Ectodermal cell (in vitro differentiated cells): ENCODE measurements around the gene DPPA5.
A peak's percentile ranks its signal among the peaks of the same experiment; 100 is the strongest.
"Not testable (repeated sequence)": the region's sequence is repeated elsewhere in the genome, so short reads cannot be mapped to it uniquely, and the experiment has no call there.

Experiments used
- H3K27ac ChIP-seq: 2 replicates; pipeline ENCODE4 v1.7.0; 2013; ENCODE audit warnings: mild to moderate bottlenecking, low read depth, low read length; ENCODE audit not compliant: insufficient read depth, poor library complexity, severe bottlenecking
- H3K27me3 ChIP-seq: 2 replicates; pipeline ENCODE4 v1.7.0; 2013; ENCODE audit warnings: mild to moderate bottlenecking, low read length; ENCODE audit not compliant: insufficient read depth, control insufficient read depth, poor library complexity, severe bottlenecking
- H3K36me3 ChIP-seq: one replicate; pipeline ENCODE4 v1.7.0; 2013; ENCODE audit warnings: low read length; ENCODE audit not compliant: control insufficient read depth, insufficient read depth
- H3K4me1 ChIP-seq: one replicate; pipeline ENCODE4 v1.7.0; 2013; ENCODE audit warnings: low read length; ENCODE audit not compliant: control insufficient read depth, insufficient read depth
- H3K4me3 ChIP-seq: 2 replicates; pipeline ENCODE4 v1.7.0; 2013; ENCODE audit warnings: low read depth, low read length, control low read depth; ENCODE audit not compliant: insufficient read depth
- H3K9me3 ChIP-seq: 2 replicates; pipeline ENCODE4 v1.7.0; 2013; ENCODE audit warnings: mild to moderate bottlenecking, low read length, moderate library complexity; ENCODE audit not compliant: control insufficient read depth
- WGBS, 2 experiments: methylation state at CpG; one replicate each; pipeline ENCODE4 v1.1.7; 2013; ENCODE audit warnings: missing lambda C conversion rate in 2 of 2; 5-methylcytosine and 5-hydroxymethylcytosine counted together

Gene DPPA5

DNA sequence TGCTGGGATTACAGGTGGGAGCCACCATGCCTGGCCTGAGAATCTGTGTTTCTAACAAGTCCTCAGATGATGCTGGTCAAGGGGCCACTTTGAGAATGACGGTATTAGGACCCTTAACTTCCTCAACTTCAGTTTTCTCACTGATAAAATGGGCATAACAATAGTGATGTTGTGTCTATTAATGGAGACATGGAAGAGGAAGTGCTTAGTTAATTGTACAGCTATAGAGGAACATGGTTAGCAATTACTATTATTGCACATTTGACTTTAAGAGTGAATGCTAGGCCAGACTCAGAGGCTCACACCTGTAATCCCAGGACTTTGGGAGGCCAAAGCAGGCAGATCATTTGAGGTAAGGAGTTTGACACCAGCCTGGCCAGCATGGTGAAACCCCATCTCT, 12.7 kb downstream of the DPPA5 start:
- no peak overlapping the region for H3K4me3 ChIP-seq
- 90 to 97% methylated on average over 1 of the region's 1 CpG for WGBS, 2 experiments

DNA sequence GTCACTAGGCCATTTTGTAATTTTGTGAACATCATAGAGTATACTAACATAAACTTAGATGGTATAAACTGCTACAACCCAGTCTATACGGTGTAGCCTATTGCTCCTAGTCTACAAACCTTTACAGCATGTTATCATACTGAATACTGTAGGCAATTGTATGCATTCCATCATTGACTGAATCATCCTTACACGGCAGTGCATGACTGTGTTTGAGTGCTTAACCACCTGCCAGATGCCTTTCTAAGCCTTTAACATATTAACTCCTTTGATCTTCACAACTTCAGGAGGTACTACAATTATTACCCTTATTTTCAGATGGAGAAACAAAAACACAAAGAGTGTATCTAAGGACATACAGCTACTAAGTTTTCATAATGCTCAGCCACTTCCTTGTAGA, 14.0 kb downstream of the DPPA5 start:
- H3K27ac ChIP-seq: no peak overlapping the region
- H3K27me3 ChIP-seq: no peaks in the 10 kb centered on the region
- WGBS, 2 experiments: 92 to 97% methylated on average over 2 of the region's 2 CpGs
- no peak overlapping the region for H3K4me3 ChIP-seq
- no peaks in the 10 kb centered on the region for H3K4me1 ChIP-seq
- no peaks in the 10 kb centered on the region for H3K9me3 ChIP-seq
- no peaks in the 10 kb centered on the region for H3K36me3 ChIP-seq

More for the DNA sequence above, 12.7 kb downstream of the DPPA5 start:
- no peaks in the 10 kb centered on the region for H3K4me1 ChIP-seq
- no peaks in the 10 kb centered on the region for H3K36me3 ChIP-seq
- H3K27ac ChIP-seq: no peak overlapping the region
- H3K9me3 ChIP-seq: no peaks in the 10 kb centered on the region
- H3K27me3 ChIP-seq: no peaks in the 10 kb centered on the region

DNA sequence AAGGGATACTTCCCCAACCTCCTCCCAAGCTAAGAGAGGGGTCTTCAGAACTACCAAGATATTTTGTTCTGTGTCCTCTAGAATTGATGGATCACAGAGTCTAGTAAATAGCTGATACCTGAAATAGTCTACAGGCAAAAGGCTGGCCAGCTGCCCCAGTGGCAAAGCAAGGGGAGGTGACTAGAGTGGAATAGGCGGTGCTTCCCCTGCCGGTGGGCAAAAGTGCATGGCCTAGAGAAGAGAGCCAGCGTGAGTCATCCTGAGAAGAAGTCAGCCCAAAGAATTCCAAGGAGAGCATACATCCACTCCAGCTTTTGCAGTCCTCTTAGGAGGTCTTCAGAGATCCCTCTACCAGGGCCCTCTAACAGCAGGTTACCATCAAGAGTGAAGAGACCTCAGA, 14.7 kb downstream of the DPPA5 start:
- WGBS, 2 experiments: 70 to 78% methylated on average over 3 of the region's 3 CpGs

GRCh38 chr6:73329201-73329600, 24.9 kb downstream of the DPPA5 start:
- 86 to 90% methylated on average over 2 to 3 of the region's 3 CpGs for WGBS, 2 experiments
- H3K4me1 ChIP-seq: no peaks in the 10 kb centered on the region
- no peaks in the 10 kb centered on the region for H3K9me3 ChIP-seq
- H3K27me3 ChIP-seq: no peaks in the 10 kb centered on the region
- H3K36me3 ChIP-seq: no peaks in the 10 kb centered on the region
- no peak overlapping the region for H3K27ac ChIP-seq
- H3K4me3 ChIP-seq: no peak overlapping the region

More for the DNA sequence above, 14.7 kb downstream of the DPPA5 start:
- Histone ChIP-seq H3K4me1 (no peaks in the 10 kb centered on the region), H3K4me3 (no peak overlapping the region), H3K36me3 (no peaks in the 10 kb centered on the region), H3K27me3 (no peaks in the 10 kb centered on the region), H3K9me3 (no peaks in the 10 kb centered on the region), H3K27ac (no peak overlapping the region)

DNA sequence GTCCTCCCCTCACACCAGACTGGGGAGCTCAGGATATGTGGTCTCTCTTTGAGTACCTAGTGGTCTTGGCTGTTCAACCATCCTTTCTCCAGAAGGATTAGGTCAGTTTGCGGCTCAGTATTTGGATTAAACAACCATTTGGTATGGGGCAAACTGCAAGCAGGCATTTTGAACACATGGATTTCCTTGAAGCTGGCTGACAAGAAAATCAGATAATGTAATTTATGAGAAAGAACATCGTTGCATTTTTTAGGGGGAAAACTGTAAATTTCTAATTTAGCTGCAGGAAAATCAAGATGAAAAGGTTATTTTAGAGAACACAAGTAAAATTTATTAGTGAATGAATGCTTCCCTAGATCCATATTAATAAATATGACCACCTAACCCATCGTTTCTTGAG, 25.3 kb downstream of the DPPA5 start:
- Histone ChIP-seq H3K27ac (no peak overlapping the region), H3K36me3 (no peaks in the 10 kb centered on the region), H3K4me1 (no peaks in the 10 kb centered on the region), H3K27me3 (no peaks in the 10 kb centered on the region), H3K4me3 (no peak overlapping the region), H3K9me3 (no peaks in the 10 kb centered on the region)
- WGBS, 2 experiments: 89 to 91% methylated on average over 2 to 3 of the region's 3 CpGs

- WGBS, 2 experiments: 95 to 97% methylated on average over 2 of the region's 3 CpGs
- H3K27ac ChIP-seq: no peak overlapping the region
- no peaks in the 10 kb centered on the region for H3K9me3 ChIP-seq
- H3K4me3 ChIP-seq: no peak overlapping the region
- H3K4me1 ChIP-seq: no peaks in the 10 kb centered on the region
- no peaks in the 10 kb centered on the region for H3K36me3 ChIP-seq
- no peaks in the 10 kb centered on the region for H3K27me3 ChIP-seq
Observed at GRCh38 chr6:73325656-73326055, 28.4 kb downstream of the DPPA5 start.

DNA sequence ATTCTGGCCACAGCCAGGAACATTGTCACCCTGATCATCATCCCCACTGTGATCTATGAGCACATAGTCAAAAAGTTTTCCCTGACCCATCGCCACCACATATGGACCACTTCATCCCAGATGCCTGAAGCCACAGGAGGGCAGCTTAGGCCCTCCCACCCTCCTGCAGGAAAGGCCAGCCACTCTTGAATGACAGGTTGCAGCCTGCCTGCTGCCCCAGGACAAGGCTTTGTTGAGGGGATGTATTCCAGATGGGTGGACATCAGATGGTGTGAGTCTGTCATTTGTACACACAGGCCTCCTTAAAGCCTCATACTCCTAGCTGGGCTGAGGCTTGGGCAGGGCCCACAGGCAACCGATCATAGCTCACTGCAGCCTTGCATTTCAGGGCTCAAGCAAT, 30.8 kb downstream of the DPPA5 start:
- Histone ChIP-seq H3K4me1 (no peaks in the 10 kb centered on the region), H3K4me3 (no peak overlapping the region), H3K9me3 (no peaks in the 10 kb centered on the region), H3K27me3 (no peaks in the 10 kb centered on the region), H3K27ac (no peak overlapping the region), H3K36me3 (no peaks in the 10 kb centered on the region)
- WGBS, 2 experiments: 85 to 90% methylated on average over 2 of the region's 2 CpGs

DNA sequence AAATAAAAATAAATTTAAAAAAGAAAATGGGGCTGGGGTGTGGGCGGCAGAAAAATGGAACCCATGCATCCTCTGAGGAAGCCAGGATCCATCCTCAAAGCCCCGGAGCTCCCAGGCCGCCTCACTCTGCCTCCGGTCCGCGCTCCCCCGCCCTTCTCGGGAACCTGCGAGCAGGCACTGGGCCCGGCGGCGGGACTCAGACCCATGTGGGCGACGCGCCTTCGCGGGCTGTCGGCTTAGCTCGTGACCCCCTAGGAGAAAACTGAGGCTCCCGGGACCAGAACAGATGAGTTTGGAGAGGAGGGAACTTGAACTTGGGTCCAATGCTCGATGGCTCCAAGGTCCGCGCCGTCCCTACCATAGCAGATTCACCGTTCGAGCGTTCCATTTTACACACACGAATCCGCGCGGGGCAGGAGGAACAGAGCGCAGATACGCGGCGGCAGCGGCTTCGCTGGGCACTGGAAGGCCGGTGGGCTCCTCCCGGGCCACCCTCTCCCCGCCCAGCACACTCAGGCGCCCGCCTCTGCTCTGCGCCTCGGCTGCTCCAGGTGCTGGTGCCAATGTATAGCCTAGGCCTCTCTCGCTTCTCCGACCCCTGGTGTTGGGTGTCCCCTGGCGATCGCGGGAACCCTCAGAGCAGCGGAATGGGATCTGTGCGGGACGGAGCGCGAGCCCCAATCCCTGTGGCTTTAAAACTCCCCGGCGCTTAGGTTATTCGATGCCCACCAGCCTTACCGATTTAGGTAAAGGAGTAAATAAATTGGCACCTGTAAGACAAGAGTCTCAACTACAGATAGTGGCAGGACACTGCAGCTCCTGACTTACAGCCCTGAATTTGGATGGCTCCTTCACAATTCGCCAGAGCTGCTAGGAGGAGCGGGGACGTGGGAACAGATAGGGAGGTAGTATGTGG, 39.2 kb downstream of the DPPA5 start:
- no peaks in the 10 kb centered on the region for H3K36me3 ChIP-seq
- WGBS, 2 experiments: 91 to 93% methylated on average over 61 of the region's 61 CpGs
- H3K27ac ChIP-seq: no peak overlapping the region
- no peak overlapping the region for H3K4me3 ChIP-seq
- no peaks in the 10 kb centered on the region for H3K9me3 ChIP-seq
- H3K27me3 ChIP-seq: no peaks in the 10 kb centered on the region
- no peaks in the 10 kb centered on the region for H3K4me1 ChIP-seq

GRCh38 chr6:73310503-73310845, 43.6 kb downstream of the DPPA5 start:
- H3K27ac ChIP-seq, H3K4me1 ChIP-seq, H3K9me3 ChIP-seq, H3K36me3 ChIP-seq, H3K27me3 ChIP-seq: not testable (repeated sequence)
- peak overlapping the region; percentile 51 for H3K4me3 ChIP-seq
- 40 to 57% methylated on average over 4 of the region's 4 CpGs for WGBS, 2 experiments

- Histone ChIP-seq H3K27ac (no peak overlapping the region), H3K4me3 (peak overlapping the region; percentile 51), H3K4me1 (no peaks in the 10 kb centered on the region), H3K9me3 (no peaks in the 10 kb centered on the region), H3K27me3 (no peaks in the 10 kb centered on the region), H3K36me3 (no peaks in the 10 kb centered on the region)
- WGBS, 2 experiments: 2% methylated on average over 59 of the region's 59 CpGs
Observed at GRCh38 chr6:73309785-73310502, 44.1 kb downstream of the DPPA5 start.
